GM13976 (cell line): ENCODE measurements around the gene CD37.

ENCODE experiments used
- DNase-seq: peaks from one replicate; pipeline ENCODE4 v3.0.0; 2012; ENCODE audit warnings: low spot score
- in situ Hi-C: fragments of 300-500 bp; cut with MboI; formaldehyde crosslinking; loops from one replicate; pipeline ENCODE4 v1.12.0; 2022; ENCODE audit warnings: low sequenced_read_pairs, mixed read lengths, inconsistent platforms; ENCODE audit not compliant: unreplicated experiment
- TF ChIP-seq, protein P1 (sequence below): IDR thresholded peaks from 2 replicates; pipeline ENCODE4 v1.5.1; 2012; ENCODE audit warnings: borderline replicate concordance, mild to moderate bottlenecking; ENCODE audit not compliant: insufficient read depth; ENCODE audit errors: extremely low read depth, missing control alignments, control extremely low read depth

Gene CD37

DNA sequence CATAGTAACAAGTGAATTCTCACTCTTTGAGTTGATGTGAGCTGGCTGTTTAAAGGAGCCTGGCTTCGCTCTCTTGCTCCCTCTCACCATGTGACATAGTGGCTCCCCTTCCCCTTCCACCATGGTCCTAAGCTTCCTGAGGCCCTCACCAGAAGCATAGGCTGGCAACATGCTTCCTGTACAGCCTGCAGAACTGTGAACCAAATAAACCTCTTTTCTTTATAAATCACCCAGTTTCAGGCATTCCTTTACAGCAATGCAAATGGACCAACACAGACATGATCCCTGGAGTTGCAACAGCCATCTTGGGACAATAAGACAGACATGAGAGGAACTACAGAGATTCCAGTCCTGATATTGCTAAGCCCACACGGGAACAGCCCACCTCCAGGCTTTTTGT lies 14.4 kb downstream of the CD37 start:
- TF ChIP-seq, protein P1, sequence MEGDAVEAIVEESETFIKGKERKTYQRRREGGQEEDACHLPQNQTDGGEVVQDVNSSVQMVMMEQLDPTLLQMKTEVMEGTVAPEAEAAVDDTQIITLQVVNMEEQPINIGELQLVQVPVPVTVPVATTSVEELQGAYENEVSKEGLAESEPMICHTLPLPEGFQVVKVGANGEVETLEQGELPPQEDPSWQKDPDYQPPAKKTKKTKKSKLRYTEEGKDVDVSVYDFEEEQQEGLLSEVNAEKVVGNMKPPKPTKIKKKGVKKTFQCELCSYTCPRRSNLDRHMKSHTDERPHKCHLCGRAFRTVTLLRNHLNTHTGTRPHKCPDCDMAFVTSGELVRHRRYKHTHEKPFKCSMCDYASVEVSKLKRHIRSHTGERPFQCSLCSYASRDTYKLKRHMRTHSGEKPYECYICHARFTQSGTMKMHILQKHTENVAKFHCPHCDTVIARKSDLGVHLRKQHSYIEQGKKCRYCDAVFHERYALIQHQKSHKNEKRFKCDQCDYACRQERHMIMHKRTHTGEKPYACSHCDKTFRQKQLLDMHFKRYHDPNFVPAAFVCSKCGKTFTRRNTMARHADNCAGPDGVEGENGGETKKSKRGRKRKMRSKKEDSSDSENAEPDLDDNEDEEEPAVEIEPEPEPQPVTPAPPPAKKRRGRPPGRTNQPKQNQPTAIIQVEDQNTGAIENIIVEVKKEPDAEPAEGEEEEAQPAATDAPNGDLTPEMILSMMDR: no peak
- in situ Hi-C loops: no loop called here

DNA sequence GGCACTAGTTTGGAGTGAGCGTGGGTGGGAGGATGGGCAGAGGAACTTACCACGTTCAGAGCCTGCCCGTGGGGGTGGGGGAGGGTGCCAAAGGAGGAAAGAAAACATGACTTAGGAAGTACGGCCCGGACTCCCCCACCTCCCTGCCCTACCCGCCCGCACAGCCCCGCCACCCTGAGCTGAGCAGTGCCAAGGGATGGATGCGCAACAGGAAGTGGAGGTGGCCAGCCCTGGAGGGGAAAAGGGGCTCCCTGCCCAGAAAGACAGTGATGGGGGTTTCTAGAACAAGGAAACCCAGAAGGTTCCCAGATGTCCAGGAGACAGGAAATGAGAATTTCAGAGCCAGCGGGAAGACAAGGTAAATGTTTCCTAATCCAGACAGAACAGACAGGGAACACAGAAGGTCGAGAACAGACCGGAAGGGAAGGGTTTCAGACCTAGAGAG lies 20.7 kb downstream of the CD37 start:
- in situ Hi-C loops: no loop called here
- TF ChIP-seq, protein P1: no peak
- no peak for DNase-seq

More for the DNA sequence above, 14.4 kb downstream of the CD37 start:
- no peak for DNase-seq

DNA sequence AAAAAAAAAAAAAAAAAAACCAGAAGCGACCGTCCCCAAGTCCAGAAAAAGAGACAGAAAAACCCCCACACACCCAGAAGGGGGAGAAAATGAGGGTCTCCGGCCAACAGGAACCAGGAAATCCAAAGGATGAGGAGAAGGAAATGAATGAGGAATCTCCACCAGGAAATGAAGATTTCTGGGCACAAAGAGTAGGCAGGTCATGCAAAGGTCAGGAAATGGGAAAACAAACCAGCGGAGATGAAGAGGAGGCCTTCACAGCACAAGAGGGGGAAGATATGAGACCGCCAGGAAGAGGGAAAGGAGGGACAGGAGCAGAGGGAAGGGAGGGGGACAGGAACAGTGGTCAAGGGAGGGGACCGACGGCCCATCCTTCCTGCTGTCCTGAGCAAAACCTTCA lies 21.2 kb downstream of the CD37 start:
- TF ChIP-seq, protein P1: no peak
- no peak for DNase-seq
- in situ Hi-C loops: no loop called here

DNA sequence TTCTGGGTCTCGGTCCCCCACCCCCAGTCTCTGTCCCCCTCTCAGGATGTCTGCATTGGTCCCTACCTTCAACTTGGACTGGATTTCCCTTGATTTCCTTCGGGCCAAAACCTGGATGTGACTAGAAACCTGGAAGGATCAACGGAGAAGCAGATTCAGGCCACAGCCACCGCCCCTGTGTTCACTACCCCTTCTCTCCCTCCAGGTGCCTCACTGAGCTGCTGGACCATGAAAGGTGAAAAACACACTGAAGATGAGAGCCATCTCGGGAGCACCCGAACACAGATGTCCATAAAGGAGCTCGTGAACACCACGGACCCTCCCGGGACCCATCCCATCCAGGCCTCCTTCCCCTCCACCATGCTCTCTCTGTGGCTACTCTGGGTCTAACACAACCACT lies 22.0 kb downstream of the CD37 start:
- in situ Hi-C loops: no loop called here
- DNase-seq: no peak
- TF ChIP-seq, protein P1: no peak

DNA sequence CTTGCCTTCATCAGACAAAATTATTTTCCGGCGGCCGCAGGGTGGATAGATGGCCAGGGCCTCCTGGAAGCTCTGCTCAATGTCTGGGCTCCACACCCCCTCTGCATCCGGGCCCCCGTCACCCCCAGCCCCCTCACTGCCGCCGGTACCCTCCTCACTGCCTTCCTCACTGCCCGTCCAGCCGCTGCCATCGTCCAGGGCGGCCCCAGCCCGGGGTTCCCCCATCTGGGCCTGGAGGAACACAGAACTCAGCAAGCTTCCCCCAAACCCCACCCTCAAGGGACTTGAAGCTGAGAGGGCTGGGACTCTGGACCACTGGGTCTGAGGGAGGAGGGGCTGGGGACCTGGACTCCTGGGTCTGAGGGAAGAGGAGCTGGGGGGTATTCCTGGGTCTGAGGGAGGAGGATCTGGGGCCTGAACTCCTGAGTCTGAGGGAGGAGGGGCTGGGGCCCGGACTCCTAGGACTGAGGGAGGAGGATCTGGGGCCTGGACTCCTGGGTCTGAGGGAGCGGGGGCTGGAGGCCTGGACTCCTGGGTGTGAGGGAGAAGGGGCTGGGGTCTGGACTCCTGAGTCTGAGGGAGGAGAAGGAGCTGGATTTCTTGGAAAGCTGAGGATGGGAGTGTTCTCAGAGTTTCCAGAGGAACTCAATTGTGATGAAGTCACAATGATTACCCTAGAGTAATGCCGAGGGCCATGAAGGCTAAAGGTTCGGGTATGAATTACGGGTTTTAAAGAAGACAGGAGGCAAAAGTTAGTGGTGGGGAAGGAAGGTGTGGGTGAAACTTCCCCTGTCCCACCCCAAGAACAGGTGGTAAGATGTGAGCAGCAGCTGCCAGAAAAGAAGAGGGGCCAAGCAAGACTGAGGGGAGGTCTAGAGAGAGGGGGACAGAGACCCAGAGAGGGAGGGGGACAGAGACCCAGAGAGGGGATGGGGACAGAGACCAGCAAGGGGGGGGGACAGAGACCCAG lies 24.9 kb downstream of the CD37 start:
- in situ Hi-C loops: no loop called here
- TF ChIP-seq, protein P1: no peak
- DNase-seq: no peak

DNA sequence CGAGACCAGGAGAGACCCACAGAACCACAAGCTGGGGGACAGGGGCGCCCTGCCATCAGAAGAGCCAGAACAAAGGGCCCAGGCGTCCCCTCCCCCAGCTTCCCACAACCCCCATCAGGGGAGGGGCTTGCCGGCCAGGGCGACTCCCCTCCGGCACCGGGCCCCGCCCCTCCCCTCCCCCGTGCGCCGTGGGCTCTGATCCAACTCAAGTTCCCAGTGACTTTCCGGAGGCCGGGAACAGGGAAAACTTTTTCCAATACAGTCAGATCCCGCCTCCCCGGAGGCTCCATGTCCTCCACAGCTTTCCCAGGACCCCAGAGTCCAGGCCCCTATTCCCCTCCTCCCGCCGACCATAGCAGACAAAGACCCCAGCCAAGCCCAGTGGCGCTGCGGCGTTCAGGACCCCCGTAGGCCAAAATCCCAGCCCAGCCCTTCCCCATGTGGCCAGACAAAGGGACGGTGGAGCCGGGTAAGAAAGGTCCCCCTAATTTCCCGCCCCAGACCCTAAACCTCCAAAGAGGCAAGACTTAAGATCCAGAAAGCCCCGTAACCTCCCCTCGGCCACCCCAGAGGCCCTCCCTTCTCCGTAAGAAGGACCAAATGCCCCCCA lies 26.3 kb downstream of the CD37 start:
- in situ Hi-C loops: no loop called here
- no peak for DNase-seq
- TF ChIP-seq, protein P1: no peak
